NT2/D1 (cell line): Measurements from ENCODE around the gene MYO1C.

Source experiments
- YY1 ChIP-seq: IDR thresholded peaks from 2 replicates; pipeline ENCODE4 v1.6.1; 2011; ENCODE audit not compliant: insufficient read length, insufficient read depth
- ZNF274 ChIP-seq: IDR thresholded peaks from 2 replicates; pipeline ENCODE4 v1.6.1; 2011; ENCODE audit warnings: mild to moderate bottlenecking, low read depth, low read length

GRCh38 chr17:1475321-1475854 is 17.1 kb downstream of the MYO1C start:
- TF ChIP-seq ZNF274 (no peak), YY1 (no peak)
